Measurements from ENCODE around the gene TDRD9.
"Not testable (repeated sequence)": the region's sequence is repeated elsewhere in the genome, so short reads cannot be mapped to it uniquely, and the experiment has no call there.

The TDRD9 gene

DNA sequence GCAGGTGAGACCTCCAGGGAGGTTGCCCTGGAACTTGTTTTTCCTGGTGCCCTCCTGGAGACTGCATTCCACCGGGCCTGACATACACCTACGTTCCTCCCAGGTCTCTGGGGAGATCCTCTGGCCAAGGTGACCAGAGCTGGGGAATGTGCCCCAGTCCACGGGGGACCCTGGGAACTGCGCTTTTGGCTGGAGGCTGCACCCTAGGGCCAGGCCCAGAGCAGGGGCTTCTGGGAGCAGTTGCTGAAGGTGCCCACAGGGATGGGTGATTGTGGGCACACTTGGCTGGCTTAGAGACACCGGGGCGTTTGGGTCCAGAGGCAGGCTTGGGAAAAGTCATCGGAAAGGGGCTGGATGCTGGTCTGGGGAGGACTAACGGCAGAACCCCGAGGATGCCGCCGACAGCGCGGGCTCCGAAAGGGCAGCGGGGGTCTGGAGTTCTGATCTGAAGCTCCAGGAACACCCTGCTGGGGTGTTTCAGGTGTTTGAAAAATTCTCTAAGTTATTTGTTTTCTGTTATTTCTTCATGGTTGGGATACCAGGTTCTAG, 36.5 kb upstream of the TDRD9 start:
- no peak for DNase-seq

DNA sequence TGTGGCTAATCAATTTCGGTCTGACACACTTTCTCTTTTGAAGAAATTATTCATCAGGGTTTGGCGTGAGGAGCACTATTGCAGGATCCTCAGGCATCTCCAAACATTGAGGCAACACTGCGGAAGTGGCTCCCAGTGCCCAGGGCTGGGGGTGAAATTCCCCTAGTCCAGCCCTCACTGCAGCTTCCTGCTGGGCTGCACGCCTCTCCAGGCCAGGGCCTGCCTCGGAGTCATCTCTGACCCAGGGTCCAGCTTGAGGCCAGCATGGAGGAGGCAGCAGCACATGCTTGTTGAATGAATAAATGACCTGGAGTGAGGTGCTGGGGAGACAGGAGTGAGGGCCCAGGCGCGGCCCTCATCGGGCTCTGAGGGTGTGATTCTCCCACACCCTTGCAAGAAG, 36.0 kb upstream of the TDRD9 start:
- no peak for DNase-seq

DNA sequence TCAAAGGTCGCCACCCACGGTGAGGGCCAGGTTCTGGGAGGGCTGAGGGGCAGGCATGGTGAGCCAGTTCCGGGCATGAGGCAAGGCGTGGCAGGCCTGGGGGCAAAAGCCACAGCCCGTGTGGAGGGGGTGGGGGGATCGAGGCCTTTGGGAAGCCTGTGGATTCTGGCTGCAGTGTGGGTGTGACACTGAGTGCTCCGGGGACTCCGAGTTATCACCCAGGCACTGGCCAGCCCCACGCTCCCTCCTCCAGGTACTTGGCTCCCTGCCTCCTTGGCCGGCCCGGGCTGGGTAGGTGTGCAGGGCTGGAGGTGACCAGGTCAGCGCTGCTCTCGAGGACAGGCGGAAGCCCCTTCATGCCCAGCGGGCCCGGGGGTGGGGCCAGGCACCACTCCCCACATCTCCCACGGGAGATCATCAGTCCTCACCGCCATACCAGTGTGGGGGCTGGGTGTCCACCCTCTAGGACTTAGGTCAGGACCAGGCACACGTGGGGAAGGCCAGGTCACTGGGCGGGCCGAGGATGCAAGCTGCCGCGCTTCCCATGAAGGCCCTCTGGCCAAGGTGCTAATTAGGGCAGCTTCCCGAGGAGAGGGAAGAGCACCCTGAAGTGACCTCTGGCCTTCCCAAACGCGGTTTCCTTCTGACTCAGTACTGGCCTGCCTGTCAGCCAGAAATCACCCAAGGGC, 34.1 kb upstream of the TDRD9 start:
- no peak for DNase-seq

DNA sequence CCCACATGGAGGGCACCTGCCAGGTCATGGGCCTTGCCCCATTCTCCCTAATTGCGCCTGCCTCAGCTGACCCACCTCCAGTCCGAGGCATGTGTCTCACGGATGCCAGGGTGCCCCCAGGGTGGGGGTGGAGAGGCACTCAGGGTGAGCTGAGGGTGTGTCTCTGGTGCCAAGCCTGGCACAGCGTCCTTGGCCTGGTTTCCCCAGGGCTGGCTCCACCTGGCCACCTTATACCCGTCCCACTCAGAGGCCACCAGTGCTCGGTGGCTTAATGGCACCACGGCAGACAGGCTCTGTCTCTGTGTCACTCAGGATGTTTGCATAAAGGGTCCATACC, 33.6 kb upstream of the TDRD9 start:
- no peak for DNase-seq

DNA sequence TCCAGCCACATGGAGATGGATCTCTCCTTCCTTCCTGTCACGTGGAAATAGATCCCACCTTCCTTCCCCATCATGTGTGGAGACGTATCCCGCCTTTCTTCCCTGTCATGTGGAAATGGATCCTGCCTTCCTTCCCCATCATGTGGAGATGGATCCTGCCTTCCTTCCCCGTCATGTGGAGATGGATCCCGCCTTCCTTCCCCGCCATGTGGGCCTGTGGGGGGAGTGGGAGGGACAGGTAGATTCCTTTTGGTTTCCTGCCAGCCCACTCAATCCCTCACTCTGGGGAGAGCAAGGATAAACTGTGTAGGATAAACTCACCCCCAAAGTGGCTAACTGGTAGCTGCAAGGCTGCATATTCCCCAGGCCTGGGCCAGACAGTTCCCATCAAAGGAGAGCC, 31.7 kb upstream of the TDRD9 start:
- no peak for DNase-seq

DNA sequence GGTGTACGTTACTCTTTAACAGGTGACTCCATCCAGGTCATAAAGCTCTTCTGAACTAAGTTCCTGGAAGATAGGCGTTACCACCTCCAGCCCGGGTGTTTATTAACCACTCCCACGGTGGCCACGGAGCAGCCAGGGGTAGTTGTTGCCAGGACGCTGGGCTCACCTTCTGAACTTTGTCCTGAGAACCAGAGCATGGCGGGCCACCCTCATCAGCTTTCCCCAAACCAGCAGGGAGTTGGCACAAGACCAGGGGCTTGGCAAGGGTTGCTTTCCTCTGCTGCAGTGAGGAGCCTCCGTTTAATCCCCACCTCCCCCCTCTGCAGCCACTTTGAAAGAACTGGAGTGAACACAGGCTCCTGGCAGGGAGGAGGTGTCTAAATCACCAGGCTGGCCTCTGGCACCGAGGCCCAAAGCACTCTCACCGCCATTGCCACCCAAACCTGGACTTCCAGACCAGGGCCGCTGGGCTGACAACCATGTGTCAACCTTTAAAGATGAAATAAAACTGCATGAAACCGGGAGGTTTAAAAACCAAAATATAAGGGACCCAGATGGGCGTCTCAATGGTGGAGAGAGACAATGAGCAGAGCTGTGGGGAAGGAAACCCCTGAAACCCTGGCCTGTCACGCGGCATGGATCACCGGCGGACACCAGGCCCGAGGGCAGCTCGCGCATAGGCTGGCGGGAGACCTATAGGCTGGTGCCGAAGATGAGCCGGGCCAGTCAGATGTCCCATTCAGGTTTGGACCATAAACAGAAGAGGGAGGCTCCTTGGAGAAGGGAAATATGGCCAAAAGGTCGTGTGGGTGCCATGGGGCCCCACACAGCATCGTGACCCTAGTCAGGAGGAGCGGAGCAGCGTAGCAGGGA, 30.9 kb upstream of the TDRD9 start:
- DNase-seq, result no peak

DNA sequence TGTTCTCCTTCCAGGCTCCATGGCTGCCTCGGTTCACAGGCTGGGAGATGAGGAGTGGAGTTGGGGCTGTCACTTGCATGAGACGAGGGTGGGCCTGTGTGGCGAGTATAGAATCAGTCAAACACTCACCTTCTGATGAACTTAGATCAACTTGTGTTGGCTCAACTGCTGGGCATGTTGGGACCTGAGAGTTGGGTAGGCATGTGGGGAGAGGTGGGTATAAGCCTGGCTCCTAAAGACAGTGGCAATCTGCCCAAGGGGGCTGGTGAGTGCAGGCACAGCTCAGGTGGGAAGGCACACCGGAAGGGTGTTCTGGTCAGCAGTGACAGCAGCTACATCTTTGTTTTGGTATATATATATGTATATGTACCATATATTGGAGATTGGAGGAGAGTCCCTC, 30.1 kb upstream of the TDRD9 start:
- no peak for DNase-seq

DNA sequence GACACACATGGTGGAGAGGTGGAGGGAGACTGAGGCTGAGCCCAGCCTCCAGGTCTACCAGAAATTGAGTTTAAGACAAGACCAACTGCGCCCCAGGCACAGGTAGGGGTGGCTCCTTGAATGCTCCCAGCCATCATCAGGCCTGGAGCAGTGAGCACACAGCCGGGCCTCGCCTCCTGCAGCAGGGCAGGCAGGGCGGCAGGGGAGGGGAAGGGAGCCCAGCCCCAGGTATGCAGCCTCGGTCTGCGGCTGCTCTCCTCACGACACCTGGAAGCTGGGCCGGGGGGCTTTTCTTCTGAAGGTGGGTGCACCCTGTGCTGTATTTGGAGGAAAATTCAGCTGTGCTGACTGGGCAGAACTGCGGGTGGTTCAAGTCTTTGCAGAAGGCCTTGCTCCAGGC, 29.5 kb upstream of the TDRD9 start:
- no peak for DNase-seq

DNA sequence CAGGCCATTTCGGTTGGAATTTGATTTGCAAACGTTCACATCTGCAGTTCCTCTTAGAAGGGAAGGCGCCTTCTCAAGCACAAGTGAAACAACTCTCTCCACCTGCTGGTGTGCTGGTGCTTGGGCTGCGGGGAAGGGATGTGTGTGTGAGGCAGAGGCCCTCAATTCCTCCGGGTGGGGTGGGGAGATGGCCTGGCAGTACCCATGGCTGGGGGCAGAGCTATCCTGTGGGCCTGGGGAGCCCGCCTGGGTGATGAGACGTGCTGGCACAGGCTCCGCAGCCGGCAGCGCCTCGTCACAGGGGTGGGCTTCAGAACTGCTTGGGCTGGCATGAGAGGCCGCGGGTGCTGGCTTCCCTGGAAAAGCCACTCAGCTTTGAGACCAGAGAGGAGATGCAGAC, 28.9 kb upstream of the TDRD9 start:
- no peak for DNase-seq

DNA sequence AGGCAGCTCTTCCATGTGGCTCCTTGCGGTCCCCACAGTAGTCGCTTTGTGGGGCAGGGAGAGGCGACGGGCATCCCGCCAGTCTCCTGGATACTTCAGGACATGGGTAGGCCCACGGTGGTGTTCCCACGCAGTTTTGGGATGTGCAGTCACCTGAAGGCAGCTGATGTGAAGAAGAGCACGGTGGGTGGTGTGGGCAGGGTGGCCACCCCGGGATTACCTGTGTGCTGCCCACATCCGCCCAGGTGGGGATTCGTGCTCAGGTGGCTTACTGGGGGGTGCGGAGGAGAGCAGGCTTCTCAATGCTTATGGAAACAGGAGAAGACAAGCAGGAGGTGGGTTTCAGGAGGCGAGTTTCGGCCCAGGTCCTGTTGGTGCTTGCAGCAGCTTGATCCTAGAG, 28.4 kb upstream of the TDRD9 start:
- no peak for DNase-seq

DNA sequence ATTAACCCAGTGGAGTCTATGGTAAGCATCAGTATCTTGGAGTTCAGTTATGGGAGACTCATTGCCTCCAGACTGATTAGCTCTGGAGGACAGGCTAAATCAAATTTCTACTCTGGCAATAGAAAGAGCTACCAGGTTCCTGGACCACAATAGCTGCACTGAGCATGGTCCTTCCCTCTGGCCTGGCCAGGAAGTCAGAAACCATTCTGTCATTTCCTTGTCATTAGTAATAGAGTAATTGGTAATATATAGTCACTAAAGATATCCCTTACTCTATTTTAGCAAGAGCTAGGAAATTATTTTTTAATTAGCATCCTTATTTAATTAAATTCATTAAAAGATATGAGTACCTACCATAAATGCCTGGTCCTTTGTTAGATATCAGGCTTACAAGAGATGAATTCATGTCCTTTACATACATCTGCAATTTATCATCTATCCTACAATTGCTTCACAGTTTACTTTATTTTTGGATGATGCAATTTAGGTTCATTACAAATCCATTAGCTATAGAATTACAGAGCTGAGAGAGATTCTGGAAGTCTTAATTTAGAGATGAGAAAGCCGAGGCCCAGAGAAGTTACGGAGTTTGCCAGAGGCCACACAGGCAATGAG, 23.7 kb upstream of the TDRD9 start:
- DNase-seq, result no peak

DNA sequence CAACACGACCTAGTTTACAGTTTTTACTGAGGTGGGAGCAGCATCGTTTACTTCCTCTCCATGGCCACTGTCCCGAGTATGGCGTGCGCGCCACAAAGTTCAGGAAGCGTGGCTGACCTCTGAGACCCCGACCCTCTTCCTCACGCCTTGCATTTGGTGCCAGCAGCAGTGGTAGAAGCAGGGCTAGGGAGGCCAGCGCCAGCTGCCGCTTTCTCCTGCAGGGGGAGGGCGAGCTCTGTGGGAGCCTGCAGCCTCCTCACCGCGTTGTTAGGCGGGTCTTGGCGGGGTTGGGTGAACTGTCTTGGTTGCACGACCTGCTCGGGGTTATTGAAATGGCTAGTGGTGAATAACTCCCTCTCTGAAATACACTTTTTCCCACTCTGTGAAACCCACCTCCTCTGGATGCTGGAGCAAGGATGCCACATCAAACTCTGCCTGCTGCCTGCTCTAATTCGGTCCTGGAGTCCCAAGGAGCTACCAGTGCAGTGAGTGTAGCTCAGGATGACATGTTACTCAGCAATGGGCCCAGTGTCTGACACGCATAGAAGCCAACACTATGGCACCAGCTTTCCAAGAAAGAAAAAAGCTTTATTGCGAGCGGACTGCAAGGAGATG, 22.3 kb upstream of the TDRD9 start:
- no peak for DNase-seq

DNA sequence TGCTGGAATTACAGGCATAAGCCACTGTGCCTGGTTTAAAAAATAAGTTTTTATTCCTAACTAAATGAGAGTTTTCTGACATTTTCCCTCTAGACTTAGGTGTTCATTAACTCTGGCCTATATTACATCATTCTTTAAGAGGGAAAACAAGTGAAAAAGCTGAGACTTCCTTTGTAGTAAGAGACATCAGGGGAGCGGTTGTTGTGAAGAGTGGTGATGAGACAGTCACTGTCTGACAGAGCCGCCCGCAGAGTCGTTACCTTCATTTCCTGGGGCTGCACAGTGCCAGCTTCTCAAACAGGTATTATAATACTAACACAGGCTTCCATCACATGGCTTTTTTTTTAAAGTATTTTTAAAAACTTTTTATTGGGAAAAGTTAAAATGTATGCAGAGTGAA, 19.7 kb upstream of the TDRD9 start:
- no peak for DNase-seq

DNA sequence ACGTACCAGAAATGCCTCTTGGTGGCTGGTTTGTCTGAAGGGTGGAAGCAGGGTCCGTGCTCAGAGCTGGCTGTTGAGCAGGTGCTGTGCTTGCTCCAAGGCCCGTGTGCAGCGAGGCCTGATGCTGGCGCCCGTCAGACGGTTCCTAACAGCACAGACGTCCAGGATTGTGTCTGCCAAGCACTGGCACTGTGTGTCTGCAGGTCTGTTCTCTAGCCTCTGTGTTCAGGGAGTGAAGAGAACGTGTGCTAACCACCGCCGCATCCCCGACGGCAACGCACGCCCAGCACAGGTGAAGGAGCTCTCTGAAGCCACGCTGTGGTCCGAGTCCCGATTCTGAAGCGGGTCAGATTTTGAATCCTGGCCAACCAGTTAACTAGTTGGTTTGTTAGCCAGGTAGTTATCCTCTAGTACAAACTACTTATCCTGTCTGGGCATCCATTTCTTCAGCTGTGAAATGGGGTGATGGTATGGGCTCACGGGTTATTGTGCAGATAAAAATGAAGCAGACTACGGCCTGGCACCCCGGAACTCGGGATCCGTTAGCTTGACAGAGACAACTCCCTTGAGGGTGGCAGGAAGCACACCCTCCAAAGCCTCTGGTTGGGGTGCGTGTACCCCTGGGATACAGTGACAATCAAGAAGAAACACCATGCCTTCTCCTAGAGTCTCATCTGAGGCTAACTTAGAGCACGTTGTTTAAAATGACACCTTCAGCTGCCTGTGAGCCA, 18.6 kb upstream of the TDRD9 start:
- no peak for DNase-seq

DNA sequence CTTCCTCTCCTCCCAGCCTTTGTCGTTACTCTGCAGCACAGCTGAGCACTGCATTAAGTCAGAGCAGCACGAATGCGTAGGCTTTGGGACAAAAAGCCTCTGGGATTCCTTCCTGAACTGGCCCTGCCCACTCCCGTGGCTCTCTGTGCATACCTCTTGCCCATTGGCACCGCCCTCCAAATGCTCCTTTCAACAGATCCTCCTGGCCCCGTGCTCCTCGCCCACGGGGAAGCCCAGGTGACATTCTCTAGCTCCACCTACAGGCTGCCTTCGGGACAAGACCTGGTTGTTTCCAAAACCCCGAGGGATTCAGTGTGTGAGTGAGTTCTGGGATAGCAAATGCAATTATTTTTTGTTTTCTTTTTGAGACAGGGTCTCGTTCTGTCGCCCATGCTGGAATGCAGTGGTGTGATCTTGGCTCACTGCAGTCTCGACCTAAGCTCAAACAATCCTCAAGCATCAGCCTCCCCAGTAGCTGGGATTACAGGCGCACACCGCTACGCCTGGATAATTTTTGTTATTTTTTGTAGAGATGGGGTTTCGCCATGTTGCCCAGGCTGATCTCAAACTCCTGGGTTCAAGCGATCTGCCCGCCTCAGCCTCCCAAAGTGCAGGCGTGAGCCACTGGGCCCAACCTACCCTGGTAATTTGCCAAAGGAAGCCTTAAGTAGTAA, 17.9 kb upstream of the TDRD9 start:
- peak; percentile 83 for DNase-seq

DNA sequence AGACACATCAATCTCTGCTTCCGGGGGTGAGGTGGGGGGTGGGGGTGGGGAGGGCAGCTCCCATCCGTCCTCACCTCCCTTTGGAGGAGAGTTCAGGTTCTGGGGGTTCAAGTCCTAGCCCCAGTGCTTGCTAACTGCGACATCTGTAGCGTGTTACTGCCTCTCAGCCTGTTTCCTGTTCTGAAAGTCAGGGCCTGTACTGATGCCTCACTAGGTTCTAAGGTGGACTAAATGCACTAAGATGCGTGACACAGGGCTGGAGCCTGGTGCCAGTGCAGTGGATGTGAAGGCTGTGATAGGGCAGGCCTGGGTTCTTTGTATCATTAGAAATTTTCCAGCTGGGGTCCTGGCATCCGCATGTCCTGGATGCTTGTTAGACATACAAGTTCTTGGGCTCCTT, 17.3 kb upstream of the TDRD9 start:
- no peak for DNase-seq

DNA sequence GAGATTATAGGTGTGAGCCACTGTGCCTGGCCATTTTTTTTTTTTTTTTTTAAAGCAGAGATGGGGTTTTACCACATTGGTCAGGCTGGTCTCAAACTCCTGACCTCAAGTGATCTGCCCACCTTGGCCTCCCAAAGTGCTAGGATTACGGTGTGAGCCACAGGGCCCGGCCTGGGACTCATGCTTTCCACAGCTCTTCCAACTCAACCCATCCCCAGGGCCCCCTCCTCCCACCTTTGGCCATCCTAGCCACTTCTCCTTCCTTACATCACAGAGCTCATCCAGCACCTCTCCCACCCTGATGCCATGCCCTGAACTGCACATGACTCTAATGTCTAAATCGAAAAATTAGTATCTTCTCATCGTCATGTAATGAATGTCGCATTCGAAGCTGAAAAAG, 12.6 kb upstream of the TDRD9 start:
- DNase-seq, result no peak

DNA sequence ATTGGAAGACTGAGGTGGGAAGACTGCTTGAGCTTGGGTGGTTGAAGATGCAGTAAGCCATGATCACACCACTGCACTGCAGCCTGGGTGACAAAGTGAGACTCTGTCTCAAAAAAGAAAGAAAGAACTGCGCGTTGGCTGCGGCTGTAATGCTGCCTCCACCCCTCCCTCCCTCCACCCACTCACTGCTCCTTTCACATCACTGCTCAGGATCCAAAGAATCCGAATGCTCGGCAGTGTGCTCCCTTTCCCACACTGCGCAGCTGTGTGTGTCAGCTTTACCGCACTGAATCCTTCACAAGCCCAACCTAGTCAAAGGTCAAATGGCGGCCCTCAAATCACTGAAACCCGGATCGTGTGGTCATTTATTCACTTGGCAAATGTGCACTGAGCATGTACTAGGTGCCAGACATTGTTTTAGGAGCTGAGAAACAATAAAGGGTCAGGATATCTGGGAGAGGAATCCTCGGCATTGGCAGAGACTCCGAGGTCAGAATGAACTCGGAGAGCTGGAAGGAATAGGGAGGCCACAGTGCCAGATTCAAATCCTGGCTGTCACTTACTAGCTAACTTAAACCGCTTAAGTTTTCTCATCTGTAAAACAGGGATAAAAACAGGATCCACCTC, 11.5 kb upstream of the TDRD9 start:
- DNase-seq, result no peak

DNA sequence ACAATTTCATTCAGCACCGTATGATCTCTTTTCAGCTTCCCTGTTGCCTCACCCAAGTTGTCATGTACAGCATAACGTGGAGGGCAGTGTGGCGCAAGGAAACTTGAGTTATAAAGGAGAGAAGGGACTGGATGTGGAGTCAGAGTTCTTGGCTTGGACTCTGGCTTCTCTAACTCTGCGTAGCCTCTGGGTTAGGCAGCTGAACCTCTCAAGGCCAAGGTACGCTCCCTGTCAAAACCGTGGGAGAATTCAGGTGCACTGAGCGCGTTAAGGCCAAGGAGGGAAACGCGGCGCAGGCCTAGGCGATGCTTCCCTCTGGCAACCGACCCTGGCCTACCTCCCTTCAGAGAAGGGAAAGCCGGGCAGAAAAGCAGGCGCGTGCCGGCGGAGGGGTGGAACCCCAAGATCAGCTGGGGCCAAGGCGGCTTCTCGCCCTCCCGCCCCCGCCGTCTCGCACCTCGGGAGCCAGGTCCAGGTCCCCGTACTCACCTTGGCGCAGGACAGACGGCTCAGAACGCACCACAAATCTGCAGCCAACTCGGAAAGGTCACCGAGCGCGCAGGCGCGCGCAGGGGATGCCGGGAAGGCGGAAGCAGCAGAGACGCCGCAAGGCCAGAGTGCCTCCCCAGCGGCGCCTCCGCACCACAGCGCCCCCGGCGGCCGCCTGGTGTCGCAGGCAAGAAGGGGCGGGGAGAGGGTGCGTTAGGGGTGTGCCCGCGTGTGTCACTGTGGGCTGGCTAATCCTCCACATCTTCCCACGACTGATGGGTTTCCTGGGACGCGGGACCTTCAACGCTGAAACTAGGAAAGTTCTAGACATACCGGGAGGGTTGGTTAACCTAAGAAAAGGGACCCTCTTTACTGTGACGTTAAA, 7.0 kb upstream of the TDRD9 start:
- peak; percentile 74 for DNase-seq

DNA sequence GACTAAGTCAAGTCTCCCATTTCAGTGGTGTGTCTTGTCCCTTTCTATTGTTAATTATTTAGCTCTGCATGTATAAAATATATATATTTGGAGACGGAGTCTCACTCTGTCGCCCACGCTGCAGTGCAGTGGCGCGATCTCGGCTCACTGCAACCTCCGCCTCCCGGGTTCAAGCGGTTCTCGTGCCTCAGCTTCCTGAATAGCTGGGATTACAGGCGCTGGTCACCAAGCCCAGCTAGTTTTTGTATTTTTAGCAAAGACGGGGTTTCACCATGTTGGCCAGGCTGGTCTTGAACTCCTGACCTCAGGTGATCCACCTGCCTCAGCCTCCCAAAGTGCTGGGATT, 6.4 kb upstream of the TDRD9 start:
- DNase-seq, result not testable (repeated sequence)

DNA sequence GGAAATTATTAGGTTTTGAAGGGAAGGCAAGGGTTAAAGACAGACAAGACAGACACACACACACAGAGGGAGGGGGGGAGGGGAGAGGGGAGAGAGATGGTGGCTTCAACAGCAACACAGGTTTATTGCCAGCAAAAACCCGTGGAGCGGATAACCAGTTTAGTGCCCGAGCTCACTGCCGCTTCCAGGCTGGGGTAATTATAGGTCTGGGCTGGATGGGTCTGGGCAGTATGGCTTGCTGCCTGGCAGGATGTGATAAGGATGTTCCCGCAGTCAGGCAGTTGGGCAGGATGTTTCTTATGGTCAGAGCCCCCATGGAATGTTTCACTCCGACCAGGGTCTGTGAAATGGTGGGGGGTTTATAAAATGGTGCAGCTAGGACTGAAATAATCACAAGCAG, 4.4 kb upstream of the TDRD9 start:
- no peak for DNase-seq
